CD4-positive, alpha-beta T cell treated with Interleukin-15 for 1 hour (primary cell): ENCODE data around the gene THYN1.
A peak's percentile ranks its signal among the peaks of the same experiment; 100 is the strongest.

Experiments used
- DNase-seq: peaks from one replicate; pipeline ENCODE4 v3.0.0-alpha.2; 2020

THYN1 gene

DNA sequence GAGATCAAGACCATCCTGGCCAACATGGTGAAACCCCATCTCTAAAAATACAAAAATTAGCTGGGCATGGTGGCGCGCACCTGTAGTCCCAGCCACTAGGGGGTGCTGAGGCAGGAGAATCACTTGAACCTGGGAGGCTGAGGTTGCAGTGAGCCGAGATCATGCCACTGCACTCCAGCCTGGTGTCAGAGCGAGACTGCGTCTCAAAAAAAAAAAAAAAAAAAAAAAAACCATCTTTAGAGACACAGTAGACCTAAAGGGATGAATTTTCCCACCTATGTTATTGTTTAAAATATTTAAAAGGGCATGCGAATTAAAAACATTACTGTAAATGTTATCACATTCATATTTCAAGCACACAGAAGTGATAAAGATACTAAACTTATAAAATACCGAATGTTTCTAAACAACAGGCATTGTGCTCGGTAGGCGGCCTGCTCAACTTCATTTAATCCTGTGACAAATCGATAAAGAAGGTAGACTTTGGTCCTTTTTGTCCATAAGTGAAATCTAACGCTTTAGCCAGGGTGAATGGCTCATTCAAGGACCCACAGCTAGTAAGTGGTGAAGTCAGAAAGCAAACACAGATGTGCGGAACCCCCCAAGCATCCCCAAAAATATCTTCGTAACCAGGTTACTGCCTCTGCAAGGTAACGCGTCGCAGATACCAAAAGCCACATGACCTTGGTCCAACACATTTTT lies 45.5 kb downstream of the THYN1 start:
- peak; percentile 59 for DNase-seq

GRCh38 chr11:134206185-134206584 lies 47.0 kb downstream of the THYN1 start:
- DNase-seq = no peak

DNA sequence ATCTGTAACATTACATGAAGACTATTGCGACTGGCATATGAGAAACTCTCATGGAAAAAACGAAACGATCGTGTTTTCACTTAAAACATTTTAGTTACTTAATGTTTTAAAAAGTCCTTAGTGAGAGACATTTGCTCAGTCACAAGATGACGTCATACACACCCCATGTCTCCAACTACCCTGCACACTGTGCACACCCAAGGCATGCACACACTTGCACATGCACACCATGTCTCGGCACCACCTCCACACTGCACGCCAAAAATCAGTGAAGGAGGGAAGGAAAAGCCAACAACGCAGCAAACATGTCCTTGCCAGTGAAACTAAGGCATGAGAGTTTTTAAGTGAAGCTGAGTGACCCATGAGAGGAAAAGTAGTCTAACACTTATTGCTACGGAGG lies 47.4 kb downstream of the THYN1 start:
- DNase-seq = no peak

DNA sequence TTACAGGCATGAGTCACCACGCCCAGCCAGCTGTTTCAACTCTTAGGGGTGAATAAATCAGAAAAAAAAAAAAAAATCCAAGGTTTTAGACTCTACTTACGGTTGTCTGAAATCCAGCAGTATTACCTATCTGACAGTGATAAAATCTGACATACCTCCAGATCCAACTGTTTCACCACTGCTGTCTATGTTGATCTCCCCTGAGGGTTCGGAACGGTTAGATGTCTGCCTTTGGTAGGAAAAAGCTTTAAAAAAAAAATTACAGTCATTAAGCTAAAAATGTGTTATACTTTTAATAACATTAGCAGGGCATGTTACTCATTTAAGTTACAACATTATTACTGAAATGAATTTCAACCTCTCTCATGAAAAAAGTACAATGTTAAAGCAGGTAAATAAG lies 50.5 kb downstream of the THYN1 start:
- no peak for DNase-seq

DNA sequence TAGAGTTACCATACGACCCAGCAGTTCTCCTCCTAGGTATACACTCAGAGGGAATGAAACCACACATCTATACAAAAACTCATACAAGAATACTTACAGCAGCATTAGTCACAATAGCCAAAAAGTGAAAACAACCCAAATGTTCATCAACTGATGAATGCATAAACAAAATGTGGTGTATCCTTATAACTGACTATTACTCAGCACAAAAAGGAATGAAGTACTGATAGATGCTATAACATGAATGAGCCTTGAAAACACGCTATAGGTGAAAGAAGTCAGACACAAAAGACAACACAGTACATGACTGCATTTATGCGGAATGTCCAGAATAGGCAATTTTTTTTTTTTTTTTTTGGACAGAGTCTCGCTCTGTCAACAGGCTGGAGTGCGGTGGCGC lies 52.5 kb downstream of the THYN1 start:
- DNase-seq = no peak

GRCh38 chr11:134199531-134199930 lies 53.6 kb downstream of the THYN1 start:
- no peak for DNase-seq
